ENCODE results near the gene MISP. TPM values are rescaled to one million over a fixed set of nuclear protein-coding genes. Genes with fewer than 3 reads are reported as not detected.

Gene MISP
- total RNA-seq, 1 donor from 2014 or later = 0.49 TPM

DNA sequence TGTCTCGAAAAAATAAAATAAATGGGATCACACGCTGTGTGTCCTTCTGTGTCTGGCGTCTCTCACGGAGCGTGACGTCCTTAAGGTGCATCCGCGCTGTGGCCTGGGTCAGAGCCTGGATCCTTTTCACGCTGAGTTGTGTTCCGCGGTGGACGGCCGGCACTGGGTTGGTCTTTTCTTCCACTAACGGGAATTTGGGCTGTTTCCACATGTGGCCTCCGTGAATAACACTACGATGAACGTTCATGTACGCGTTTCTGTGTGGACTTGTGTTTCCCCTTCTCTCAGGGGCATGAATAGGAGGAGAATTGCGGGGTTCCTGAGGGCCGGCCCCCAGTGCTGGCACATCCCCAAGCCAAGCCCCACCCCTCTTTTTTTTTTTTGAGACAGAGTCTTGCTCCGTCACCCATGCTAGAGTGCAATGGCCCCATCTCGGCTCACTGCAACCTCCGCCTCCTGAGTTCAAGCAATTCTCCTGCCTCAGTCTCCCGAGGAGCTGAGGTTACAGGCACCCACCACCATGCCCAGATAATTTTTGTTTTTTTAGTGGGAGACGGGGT, 40.2 kb downstream of the MISP start:
- H3K36me3 ChIP-seq = no peaks in the 10 kb centered on the region
- H3K27me3 ChIP-seq = no peaks in the 10 kb centered on the region
- no peak for TF ChIP-seq CTCF (IDR thresholded peaks at IDR 0.05)
- no peak for TF ChIP-seq POLR2AphosphoS5 (IDR thresholded peaks at IDR 0.05; ENCODE audit: insufficient read depth in 1 of 2, low read depth in 1 of 2)
- TF ChIP-seq POLR2A (IDR thresholded peaks at IDR 0.05) = no peak
- H3K27ac ChIP-seq = no peak overlapping the region
- H3K4me1 ChIP-seq = peaks cover 25% of the 10 kb centered on the region
- no peak for DNase-seq (ENCODE audit: extremely low spot score in 2 of 2)
- H3K9me3 ChIP-seq = no peaks in the 10 kb centered on the region
- H3K4me3 ChIP-seq = no peak overlapping the region
- intact Hi-C loops (cut with DNase I) = no loop called here

DNA sequence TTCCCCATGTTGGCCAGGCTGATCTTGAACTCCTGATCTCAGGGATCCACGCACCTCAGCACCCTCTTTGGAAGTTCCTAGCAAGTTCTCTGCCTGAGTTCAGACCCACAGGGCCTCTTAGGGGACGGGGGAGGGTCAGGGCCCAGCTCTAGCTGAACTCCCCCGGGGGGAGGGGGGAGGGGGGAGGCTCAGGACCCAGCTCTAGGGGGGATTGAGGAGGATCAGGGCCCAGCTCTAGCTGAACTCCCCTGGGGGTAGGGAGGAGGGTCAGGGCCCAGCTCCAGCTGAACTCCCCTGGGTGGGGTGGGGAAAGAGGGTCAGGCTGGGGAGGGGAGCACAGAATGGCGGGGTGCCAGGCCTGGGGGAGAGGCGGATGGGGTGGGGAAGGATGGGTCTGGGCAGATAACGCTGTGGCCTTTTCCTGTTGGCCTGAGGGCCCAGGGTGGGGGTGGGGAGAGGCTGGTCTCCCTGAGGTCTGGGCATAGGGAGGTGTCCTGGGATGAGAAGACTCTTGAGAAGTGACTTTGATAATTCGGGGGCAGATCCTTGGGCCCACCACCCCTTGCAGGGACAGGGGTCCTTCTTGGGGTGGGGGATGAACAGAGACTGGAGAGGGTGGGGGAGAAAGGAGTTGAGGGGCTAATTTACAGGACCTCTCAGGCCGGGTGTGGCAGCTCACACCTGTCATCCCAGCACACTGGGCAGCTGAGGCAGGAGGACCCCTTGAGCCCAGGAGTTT, 40.8 kb downstream of the MISP start:
- Histone ChIP-seq H3K27ac (no peak overlapping the region), H3K27me3 (no peaks in the 10 kb centered on the region), H3K4me1 (peaks cover 30% of the 10 kb centered on the region), H3K36me3 (no peaks in the 10 kb centered on the region), H3K4me3 (no peak overlapping the region), H3K9me3 (no peaks in the 10 kb centered on the region)
- no peak for DNase-seq (ENCODE audit: extremely low spot score in 2 of 2)
- no peak for TF ChIP-seq CTCF (IDR thresholded peaks at IDR 0.05)
- TF ChIP-seq POLR2AphosphoS5 (IDR thresholded peaks at IDR 0.05; ENCODE audit: insufficient read depth in 1 of 2, low read depth in 1 of 2) = no peak
- no peak for TF ChIP-seq POLR2A (IDR thresholded peaks at IDR 0.05)
- intact Hi-C loops (cut with DNase I) = no loop called here

DNA sequence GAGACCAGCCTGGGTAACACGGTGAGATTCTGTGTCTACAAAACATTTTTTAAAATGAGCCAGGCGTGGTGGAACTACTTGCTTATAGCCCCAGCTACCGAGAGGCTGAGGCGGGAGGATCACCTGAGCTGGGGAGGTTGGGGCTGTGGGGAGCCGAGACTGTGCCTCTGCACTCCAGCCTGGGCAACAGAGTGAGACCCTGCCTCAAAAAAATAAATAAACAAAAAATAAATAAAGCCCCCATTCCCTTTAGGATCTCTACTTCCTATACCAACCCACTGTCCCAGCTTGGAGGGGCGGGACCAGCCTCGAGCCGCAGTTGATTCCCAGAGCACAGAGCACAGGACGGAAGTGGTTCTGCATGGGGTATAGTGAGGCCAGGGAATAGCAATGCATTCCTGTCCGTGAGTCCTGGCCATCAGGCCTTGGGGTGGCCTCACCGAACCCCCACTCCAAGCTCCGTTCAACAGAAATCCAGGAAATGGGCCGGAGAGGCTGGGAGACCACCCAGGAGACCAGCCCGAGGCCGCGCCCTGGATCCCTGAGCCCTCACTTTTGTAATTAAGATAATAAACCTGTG, 41.5 kb downstream of the MISP start:
- Histone ChIP-seq H3K4me1 (peaks cover 30% of the 10 kb centered on the region), H3K27ac (no peak overlapping the region), H3K4me3 (no peak overlapping the region), H3K27me3 (no peaks in the 10 kb centered on the region), H3K9me3 (no peaks in the 10 kb centered on the region), H3K36me3 (no peaks in the 10 kb centered on the region)
- TF ChIP-seq POLR2A (IDR thresholded peaks at IDR 0.05) (no peak), POLR2AphosphoS5 (IDR thresholded peaks at IDR 0.05; ENCODE audit: insufficient read depth in 1 of 2, low read depth in 1 of 2) (no peak), CTCF (IDR thresholded peaks at IDR 0.05) (no peak)
- no peak for DNase-seq (ENCODE audit: extremely low spot score in 2 of 2)
- intact Hi-C loops (cut with DNase I) = no loop called here

- intact Hi-C loops (cut with DNase I) = no loop called here
- Histone ChIP-seq H3K36me3 (no peaks in the 10 kb centered on the region), H3K4me3 (no peak overlapping the region), H3K27ac (no peak overlapping the region), H3K9me3 (no peaks in the 10 kb centered on the region), H3K27me3 (no peaks in the 10 kb centered on the region), H3K4me1 (peaks cover 31% of the 10 kb centered on the region)
- TF ChIP-seq POLR2AphosphoS5 (IDR thresholded peaks at IDR 0.05; ENCODE audit: insufficient read depth in 1 of 2, low read depth in 1 of 2) = no peak
- TF ChIP-seq CTCF (IDR thresholded peaks at IDR 0.05) = no peak
- TF ChIP-seq POLR2A (IDR thresholded peaks at IDR 0.05) = no peak
- no peak for DNase-seq (ENCODE audit: extremely low spot score in 2 of 2)
These were observed 42.9 kb downstream of the MISP start for GRCh38 chr19:793806-794205.

All from vagina (tissue), 2 donors.